K562 (cell line): ENCODE results near the gene ZNF438. TPM values are rescaled to one million over a fixed set of nuclear protein-coding genes. Genes with fewer than 3 reads are reported as not detected.

ENCODE experiments used
- ATAC-seq: fragments of 200-7000 bp; cut with Tn5 transposase; 3 replicates; pipeline ENCODE4 v1.9.1; 2020; ENCODE audit warnings: moderate library complexity
- BruUV-seq: library from RNA; stranded (reverse); fragments of 400-500 nt; replicated peaks from 2 replicates; lab custom pipeline; 2021; lab: Mats Ljungman, UMichigan
- CTCF ChIA-PET: fragments of 300-600 bp; formaldehyde crosslinking; extraction: SDS; loops from one replicate; lab custom pipeline; 2021; ENCODE audit warnings: low intra/inter-chr PET ratio; lab: Yijun Ruan, JAX
- POLR2A ChIA-PET: fragments of 300-600, 350-650 bp; sonication (Branson Sonifier 250); formaldehyde crosslinking; extraction: SDS; loops from one replicate; lab custom pipeline; 2021; ENCODE audit warnings: antibody characterized with exemption, inconsistent platforms; lab: Yijun Ruan, JAX
- DNase-seq, 4 experiments: peaks; one replicate each; pipeline versions ENCODE4 v3.0.0 to v3.0.0-alpha.2; 2011 to 2018; ENCODE audit warnings: low spot score in 3 of 4, mixed read lengths in 3 of 4; ENCODE audit errors: extremely low read depth in 1 of 4
- FAIRE-seq: peaks from 2 replicates; lab custom pipeline; 2011; peaks lifted over from hg19 to GRCh38; lab: Jason Lieb, UNC
- H2AFZ ChIP-seq: 2 replicates; pipeline ENCODE4 v1.6.0; 2011; ENCODE audit warnings: low read depth, low read length, control low read depth, inconsistent platforms
- H3K27ac ChIP-seq: fragments of 200-600 bp; 3 replicates; pipeline ENCODE4 v1.8.0; 2011; ENCODE audit warnings: low read depth, mild to moderate bottlenecking, control low read depth, inconsistent platforms, low read length, moderate library complexity, mixed read lengths; ENCODE audit errors: extremely low read depth
- H3K27me3 ChIP-seq, 2 experiments: fragments of 300-600 bp in 1 of 2; 2 replicates in 1 of 2; 3 replicates in 1 of 2; pipeline versions ENCODE4 v1.6.0 to v1.8.0; 2011; ENCODE audit warnings: inconsistent platforms in 2 of 2, low read length in 2 of 2, mild to moderate bottlenecking in 1 of 2, mixed read lengths in 1 of 2, moderate library complexity in 1 of 2; ENCODE audit not compliant: control insufficient read depth in 2 of 2, insufficient read depth in 2 of 2
- H3K36me3 ChIP-seq: fragments of 300-600 bp; 3 replicates; pipeline ENCODE4 v1.8.0; 2011; ENCODE audit warnings: mild to moderate bottlenecking, low read length, inconsistent platforms; ENCODE audit not compliant: control insufficient read depth, insufficient read depth
- H3K4me1 ChIP-seq, 2 experiments: fragments of 200-600 bp in 1 of 2; replicated peaks in 1 of 2; 2 replicates in 1 of 2; 3 replicates in 1 of 2; pipeline versions ENCODE4 v1.5.1 to v1.8.0; 2011; ENCODE audit warnings: inconsistent platforms in 2 of 2, low read length in 2 of 2, mild to moderate bottlenecking in 1 of 2, mixed read lengths in 1 of 2, moderate library complexity in 1 of 2; ENCODE audit not compliant: control insufficient read depth in 2 of 2, insufficient read depth in 2 of 2
- H3K4me2 ChIP-seq: 2 replicates; pipeline ENCODE4 v1.6.1; 2011; ENCODE audit warnings: low read length, control low read depth, inconsistent platforms, mixed read lengths; ENCODE audit not compliant: insufficient read depth
- H3K4me3 ChIP-seq: fragments of 200-600 bp; sonication (generic), shearing (Covaris generic); 2 replicates; pipeline ENCODE4 v1.5.1; 2016; ENCODE audit warnings: control low read depth, inconsistent platforms
- H3K79me2 ChIP-seq: fragments of 200-600 bp; 3 replicates; pipeline ENCODE4 v1.8.0; 2011; ENCODE audit warnings: low read length, inconsistent platforms; ENCODE audit not compliant: control insufficient read depth, insufficient read depth
- H3K9ac ChIP-seq, 2 experiments: 2 replicates each; pipeline versions ENCODE4 v1.6.0 to v1.6.1; 2011; ENCODE audit warnings: low read depth in 2 of 2, low read length in 2 of 2, control low read depth in 1 of 2, inconsistent platforms in 1 of 2, mild to moderate bottlenecking in 1 of 2, mixed read lengths in 1 of 2; ENCODE audit not compliant: insufficient read depth in 1 of 2
- H3K9me1 ChIP-seq: one replicate; pipeline ENCODE4 v1.6.0; 2011; ENCODE audit warnings: inconsistent platforms, mild to moderate bottlenecking, low read length, moderate library complexity; ENCODE audit not compliant: control insufficient read depth, insufficient read depth
- H3K9me3 ChIP-seq: replicated peaks from 2 replicates; pipeline ENCODE4 v1.5.1; 2011; ENCODE audit warnings: low read depth, low read length, inconsistent platforms; ENCODE audit not compliant: control insufficient read depth, insufficient read depth
- H4K20me1 ChIP-seq: replicated peaks from 2 replicates; pipeline ENCODE4 v1.6.1; 2011; ENCODE audit warnings: low read length, inconsistent platforms, mixed read lengths; ENCODE audit not compliant: control insufficient read depth, insufficient read depth
- DPF2 ChIP-seq: fragments of 450-650 bp; IDR thresholded peaks from 2 replicates; pipeline ENCODE4 v1.6.1; 2016
- FOSL1 ChIP-seq: fragments of 200-800 bp; sonication (Bioruptor generic); conservative IDR thresholded peaks from 2 replicates; pipeline ENCODE4 v1.6.1; 2016; ENCODE audit warnings: missing genetic modification characterization, missing compliant biosample characterization
- NR2C1 ChIP-seq, 2 experiments: fragments of 450-650 bp; IDR thresholded peaks; 2 replicates each; pipeline ENCODE4 v1.6.1; 2017; ENCODE audit warnings: mild to moderate bottlenecking in 2 of 2, antibody characterized with exemption in 1 of 2, inconsistent platforms in 1 of 2, missing compliant biosample characterization in 1 of 2, missing genetic modification characterization in 1 of 2
- ZNF592 ChIP-seq: fragments of 450-650 bp; IDR thresholded peaks from 2 replicates; pipeline ENCODE4 v1.6.1; 2017; ENCODE audit warnings: antibody characterized with exemption, mild to moderate bottlenecking
- WGBS: fragments of 100-300 bp; shearing (Covaris generic); methylation state at CpG from one replicate; pipeline ENCODE4 v1.1.6; 2016; ENCODE audit warnings: low coverage, mixed read lengths; ENCODE audit not compliant: insufficient coverage; ENCODE audit errors: missing lambda C conversion rate; 5-methylcytosine and 5-hydroxymethylcytosine counted together
- in situ Hi-C: fragments of 300-500 bp; cut with MboI; formaldehyde crosslinking; loops from 4 replicates; pipeline ENCODE4 v1.15.0; 2018; ENCODE audit warnings: inconsistent platforms, mixed read lengths
- intact Hi-C: fragments of 100-400 bp; cut with micrococcal nuclease; formaldehyde crosslinking; loops from 2 replicates; pipeline ENCODE4 v1.14.2; 2022
- polyA plus RNA-seq, 8 experiments: library from polyadenylated mRNA; depleted of rRNA in 4 of 8; stranded (reverse) in 5 of 8; unstranded in 3 of 8; fragments of >200 nt; fragmentation: Nextera tagmentation in 2 of 8; fragmentation: Illumina TruSeq in 1 of 8; extraction: Ambion mirVana in 2 of 8; extraction: Trizol in 1 of 8; gene quantifications; 2 replicates each; pipeline versions ENCODE4 v1.2.1 to v1.2.3, GENCODE V29; 2011 to 2014; ENCODE audit warnings: inconsistent platforms in 1 of 8, missing spikeins in 1 of 8
- total RNA-seq, 7 experiments: library from RNA; depleted of rRNA in 6 of 7; stranded (reverse); fragments of >200 nt in 6 of 7; fragmentation: Illumina TruSeq in 2 of 7; extraction: Trizol in 2 of 7; gene quantifications; 2 replicates each; pipeline versions ENCODE4 v1.2.1 to v1.2.3, GENCODE V29; 2011 to 2021; ENCODE audit warnings: low replicate concordance in 1 of 7

Gene ZNF438
- total and polyA plus RNA-seq, 9 of the 15 experiments (the other 6 are each of a cell fraction or from before 2014, with no cell fraction given) = 0.45 to 1.5 (median 0.91) TPM

GRCh38 chr10:30830315-30831230 is 201.1 kb downstream of the ZNF438 start (continued):
- TF ChIP-seq ZNF592 (no peak), NR2C1 (IDR thresholded peaks at IDR 0.05) (no peak), NR2C1 (tag; IDR thresholded peaks at IDR 0.05) (no peak)

- peaks cover 0 to 5% of the 10 kb centered on the region in 2 experiments; a peak in 3 of 5 replicates for H3K4me1 ChIP-seq
- H3K4me3 ChIP-seq = no peak overlapping the region
- WGBS = 0% methylated on average over 3 of the region's 3 CpGs
- H4K20me1 ChIP-seq = no peaks in the 10 kb centered on the region
- FAIRE-seq (no peak), DNase-seq (no peak), ATAC-seq (no peak)
- H3K9me3 ChIP-seq = peaks cover 3% of the 10 kb centered on the region
- H3K27me3 ChIP-seq = peaks cover 5 to 29% of the 10 kb centered on the region in 2 experiments; a peak in 3 of 5 replicates
- CTCF ChIA-PET = no interaction called here
- H3K36me3 ChIP-seq = no peaks in the 10 kb centered on the region
- no peaks in the 10 kb centered on the region for H3K79me2 ChIP-seq
- H3K9me1 ChIP-seq = peaks cover 4% of the 10 kb centered on the region
- BruUV-seq = no TSS peak
- H3K27ac ChIP-seq = no peak overlapping the region
- H3K4me2 ChIP-seq = no peak overlapping the region
- H2AFZ ChIP-seq = no peak overlapping the region
- POLR2A ChIA-PET = interaction anchor here (0.7 kb wide), 1 partner anchor 17 kb away, joined by 3 read pairs; no protein-coding TSS in a partner anchor
- intact Hi-C loops (no loop called here), in situ Hi-C loops (no loop called here)
- no peak overlapping the region for H3K9ac ChIP-seq
- TF ChIP-seq DPF2 (no peak), FOSL1 (tag) (peak; percentile 31; the same call in 1 of the 2 replicates)
These were observed 201.8 kb downstream of the ZNF438 start for GRCh38 chr10:30829901-30830300.
